HCT116 (cell line): ENCODE data around the gene PKNOX2.

ENCODE experiments used
- CTCF ChIP-seq, 3 experiments: fragments of 200-600 bp in 1 of 3; sonication (generic) in 1 of 3; IDR thresholded peaks in 2 of 3; conservative IDR thresholded peaks in 1 of 3; 2 replicates each; pipeline ENCODE4 v1.5.1; 2012 to 2017; ENCODE audit warnings: low read depth in 2 of 3, low read length in 2 of 3, antibody characterized with exemption in 1 of 3, borderline replicate concordance in 1 of 3, control low read depth in 1 of 3, mild to moderate bottlenecking in 1 of 3, mixed read lengths in 1 of 3, mixed run types in 1 of 3, moderate library complexity in 1 of 3; ENCODE audit not compliant: insufficient read depth in 1 of 3
- EZH2 ChIP-seq: fragments of 200-600 bp; sonication (generic); IDR thresholded peaks from 2 replicates; pipeline ENCODE4 v1.6.1; 2017; ENCODE audit warnings: antibody characterized with exemption, mixed run types
- POLR2A ChIP-seq: IDR thresholded peaks from 2 replicates; pipeline ENCODE4 v1.7.0; 2011; ENCODE audit warnings: borderline replicate concordance; ENCODE audit not compliant: insufficient read depth, insufficient read length; ENCODE audit errors: extremely low read depth
- POLR2AphosphoS5 ChIP-seq: IDR thresholded peaks from 2 replicates; pipeline ENCODE4 v1.6.1; 2011; ENCODE audit warnings: mild to moderate bottlenecking, low read depth, low read length, moderate library complexity
- RAD21 ChIP-seq: IDR thresholded peaks from 2 replicates; pipeline ENCODE4 v1.6.1; 2012; ENCODE audit warnings: low read depth, mild to moderate bottlenecking
- ZNF274 ChIP-seq: fragments of 200-500 bp; sonication (Bioruptor generic); IDR thresholded peaks from 2 replicates; pipeline ENCODE4 v1.6.1; 2014; ENCODE audit warnings: mild to moderate bottlenecking, low read depth, low read length, inconsistent platforms

- TF ChIP-seq CTCF (IDR thresholded peaks at IDR 0.05 in 2 of 3, conservative IDR thresholded peaks at IDR 0.05 in 1 of 3; ENCODE audit: borderline replicate concordance in 1 of 3, insufficient read depth in 1 of 3, low read depth in 2 of 3, low read length in 2 of 3) (no peak), EZH2 (no peak), POLR2AphosphoS5 (no peak), ZNF274 (no peak), RAD21 (no peak), POLR2A (no peak)
Measured at GRCh38 chr11:125157953-125158680, 6.4 kb upstream of the PKNOX2 start.
